IPS-15b (cell line): ENCODE measurements around the gene SERPINH1.

Source experiments
- H3K27me3 ChIP-seq: one replicate; pipeline ENCODE4 v1.6.1; 2013; ENCODE audit warnings: low read length; ENCODE audit not compliant: control insufficient read depth, insufficient read depth
- H3K36me3 ChIP-seq: one replicate; pipeline ENCODE4 v1.6.1; 2013; ENCODE audit warnings: low read length; ENCODE audit not compliant: control insufficient read depth, insufficient read depth
- H3K4me1 ChIP-seq: one replicate; pipeline ENCODE4 v1.6.1; 2013; ENCODE audit warnings: mild to moderate bottlenecking, low read length; ENCODE audit not compliant: control insufficient read depth, insufficient read depth
- H3K4me3 ChIP-seq: one replicate; pipeline ENCODE4 v1.5.1; 2013; ENCODE audit warnings: low read depth, low read length
- H3K9ac ChIP-seq: one replicate; pipeline ENCODE4 v1.6.1; 2013; ENCODE audit warnings: low read depth, mild to moderate bottlenecking, low read length
- H3K9me3 ChIP-seq: one replicate; pipeline ENCODE4 v1.6.1; 2013; ENCODE audit warnings: mild to moderate bottlenecking, low read length; ENCODE audit not compliant: control insufficient read depth, insufficient read depth

The SERPINH1 gene

DNA sequence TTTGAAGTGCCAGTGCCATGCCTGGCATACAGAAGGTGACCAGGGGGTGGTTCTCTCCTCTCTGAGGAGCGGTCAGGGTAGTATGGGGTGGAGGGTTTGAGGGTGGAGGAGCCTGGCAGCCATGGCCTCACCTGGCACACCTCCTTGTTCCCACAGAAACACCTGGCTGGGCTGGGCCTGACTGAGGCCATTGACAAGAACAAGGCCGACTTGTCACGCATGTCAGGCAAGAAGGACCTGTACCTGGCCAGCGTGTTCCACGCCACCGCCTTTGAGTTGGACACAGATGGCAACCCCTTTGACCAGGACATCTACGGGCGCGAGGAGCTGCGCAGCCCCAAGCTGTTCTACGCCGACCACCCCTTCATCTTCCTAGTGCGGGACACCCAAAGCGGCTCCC lies 9.6 kb downstream of the SERPINH1 start:
- Histone ChIP-seq H3K4me1 (no peaks in the 10 kb centered on the region), H3K4me3 (no peak overlapping the region), H3K27me3 (no peaks in the 10 kb centered on the region), H3K36me3 (peaks cover 68% of the 10 kb centered on the region), H3K9me3 (no peaks in the 10 kb centered on the region), H3K9ac (no peak overlapping the region)

GRCh38 chr11:75572744-75573143 lies 10.7 kb downstream of the SERPINH1 start:
- H3K9me3 ChIP-seq = no peaks in the 10 kb centered on the region
- no peak overlapping the region for H3K4me3 ChIP-seq
- H3K27me3 ChIP-seq = no peaks in the 10 kb centered on the region
- H3K36me3 ChIP-seq = peaks cover 57% of the 10 kb centered on the region
- no peak overlapping the region for H3K9ac ChIP-seq
- no peaks in the 10 kb centered on the region for H3K4me1 ChIP-seq

DNA sequence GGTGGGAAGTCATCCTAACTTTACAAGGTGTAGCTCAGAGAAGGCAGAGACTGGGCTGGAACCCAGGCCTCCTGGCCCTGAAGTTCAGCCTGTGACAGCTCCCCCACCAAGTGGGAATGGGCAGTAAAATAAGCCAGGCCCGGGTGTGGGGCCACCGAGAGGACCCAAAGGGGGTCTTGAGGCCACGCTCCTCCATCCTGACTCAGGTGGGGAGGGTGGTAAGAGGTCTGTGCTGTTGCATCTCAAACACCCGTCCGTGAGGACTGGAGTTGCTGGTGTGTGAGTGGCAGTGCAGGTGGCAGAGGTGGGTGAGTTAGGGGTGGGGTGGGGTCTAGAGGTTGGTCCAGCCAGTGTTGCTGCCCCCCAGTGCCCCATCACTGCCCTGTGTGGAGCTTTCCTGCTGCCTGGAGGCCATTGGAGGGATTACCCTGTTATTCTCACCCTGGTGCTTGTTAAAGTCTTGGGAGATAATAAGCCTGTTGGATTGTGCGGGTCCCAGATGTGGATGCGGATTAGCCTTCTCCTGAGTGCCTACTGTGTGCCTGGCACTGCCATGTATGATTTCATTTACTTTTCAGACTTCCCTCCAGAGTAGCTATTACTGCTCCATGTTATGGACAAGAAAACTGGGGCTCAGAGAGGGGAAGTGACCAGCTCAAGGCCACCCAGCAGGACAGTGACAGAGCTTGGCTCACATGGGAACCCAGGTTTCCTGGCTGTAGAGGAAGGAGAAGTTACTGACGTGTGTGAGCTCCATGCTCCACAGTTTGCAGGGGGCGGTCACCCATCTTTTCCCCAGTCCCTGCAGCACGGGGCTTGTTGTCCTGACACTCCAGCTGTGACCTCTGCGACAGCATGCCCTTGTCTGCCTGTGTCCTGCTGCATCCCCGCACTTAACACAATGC lies 12.9 kb downstream of the SERPINH1 start:
- Histone ChIP-seq H3K9me3 (no peaks in the 10 kb centered on the region), H3K27me3 (no peaks in the 10 kb centered on the region), H3K4me1 (no peaks in the 10 kb centered on the region), H3K4me3 (no peak overlapping the region), H3K36me3 (peaks cover 39% of the 10 kb centered on the region), H3K9ac (no peak overlapping the region)

DNA sequence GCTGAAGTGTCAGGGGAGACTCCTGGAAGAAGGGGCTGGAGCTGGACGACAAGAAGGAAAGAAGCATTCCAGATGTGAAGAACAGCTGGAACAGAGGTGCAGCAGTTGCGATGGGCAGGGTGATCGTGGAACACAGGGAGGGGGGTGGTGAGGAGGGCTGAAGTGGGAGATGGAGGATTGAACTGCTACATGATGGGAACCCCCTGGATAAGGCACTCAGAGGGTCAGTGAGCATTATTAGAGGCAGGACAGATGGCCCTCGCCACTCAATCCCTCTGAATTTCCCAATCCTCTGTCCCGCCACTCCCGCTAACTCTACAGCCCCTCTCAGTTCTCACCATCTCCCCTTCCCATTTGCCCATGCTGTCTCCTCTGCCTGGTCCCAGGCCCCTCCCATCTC lies 14.0 kb downstream of the SERPINH1 start:
- Histone ChIP-seq H3K27me3 (no peaks in the 10 kb centered on the region), H3K4me3 (no peak overlapping the region), H3K4me1 (no peaks in the 10 kb centered on the region), H3K36me3 (peaks cover 28% of the 10 kb centered on the region), H3K9ac (no peak overlapping the region), H3K9me3 (no peaks in the 10 kb centered on the region)

- Histone ChIP-seq H3K4me1 (no peaks in the 10 kb centered on the region), H3K9ac (no peak overlapping the region), H3K27me3 (no peaks in the 10 kb centered on the region), H3K4me3 (no peak overlapping the region), H3K9me3 (no peaks in the 10 kb centered on the region), H3K36me3 (peaks cover 23% of the 10 kb centered on the region)
Measured at GRCh38 chr11:75576499-75576918, 14.5 kb downstream of the SERPINH1 start.

DNA sequence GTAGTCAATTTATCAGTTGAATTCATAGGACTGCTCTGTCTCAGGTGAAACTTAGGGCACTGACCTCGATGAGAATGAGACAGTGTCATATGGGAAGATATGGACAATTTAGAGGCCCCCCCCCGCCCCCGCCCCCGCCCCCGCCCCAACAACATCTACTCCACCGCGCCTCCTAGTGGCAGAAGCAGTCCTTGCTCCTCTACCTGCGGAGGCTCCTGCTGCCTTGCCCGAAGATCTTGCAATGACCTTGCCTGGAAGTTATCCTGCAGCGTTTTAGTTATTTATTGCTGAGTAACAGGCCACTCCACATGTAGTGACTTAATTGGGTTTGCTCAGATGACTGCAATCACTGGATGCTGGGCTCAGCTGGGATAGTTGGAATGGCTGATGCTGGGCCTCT lies 15.2 kb downstream of the SERPINH1 start:
- no peaks in the 10 kb centered on the region for H3K4me1 ChIP-seq
- H3K27me3 ChIP-seq = no peaks in the 10 kb centered on the region
- H3K36me3 ChIP-seq = peaks cover 16% of the 10 kb centered on the region
- H3K4me3 ChIP-seq = no peak overlapping the region
- no peaks in the 10 kb centered on the region for H3K9me3 ChIP-seq
- H3K9ac ChIP-seq = no peak overlapping the region

GRCh38 chr11:75578977-75579376 lies 16.9 kb downstream of the SERPINH1 start:
- Histone ChIP-seq H3K4me3 (no peak overlapping the region), H3K36me3 (peaks cover 5% of the 10 kb centered on the region)

DNA sequence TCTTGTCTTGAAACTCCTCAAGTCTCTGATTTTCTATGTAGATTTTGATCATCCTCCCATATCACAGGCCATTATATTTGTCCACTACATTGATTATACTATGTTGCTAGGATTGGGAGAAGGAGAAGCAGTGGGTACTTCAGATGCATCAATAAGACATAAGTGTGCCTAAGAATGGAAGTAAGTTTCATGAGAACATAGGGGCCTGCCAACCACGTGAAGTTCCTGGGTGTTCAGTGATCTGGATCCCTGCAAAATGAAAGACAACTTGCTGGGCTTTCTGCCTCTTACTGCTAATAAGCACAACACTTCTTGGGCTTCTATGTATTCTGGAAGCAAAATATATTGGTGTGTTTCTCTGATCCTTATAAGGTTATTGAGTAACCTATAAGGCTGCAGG lies 17.8 kb downstream of the SERPINH1 start:
- no peaks in the 10 kb centered on the region for H3K27me3 ChIP-seq
- no peak overlapping the region for H3K9ac ChIP-seq
- H3K9me3 ChIP-seq = no peaks in the 10 kb centered on the region
- H3K36me3 ChIP-seq = peaks cover 5% of the 10 kb centered on the region
- peaks cover 3% of the 10 kb centered on the region for H3K4me1 ChIP-seq
- H3K4me3 ChIP-seq = no peak overlapping the region

More at GRCh38 chr11:75578977-75579376, 16.9 kb downstream of the SERPINH1 start:
- H3K9ac ChIP-seq = no peak overlapping the region
- H3K27me3 ChIP-seq = no peaks in the 10 kb centered on the region
- no peaks in the 10 kb centered on the region for H3K4me1 ChIP-seq
- H3K9me3 ChIP-seq = no peaks in the 10 kb centered on the region

GRCh38 chr11:75582506-75582894 lies 20.4 kb downstream of the SERPINH1 start:
- no peaks in the 10 kb centered on the region for H3K9me3 ChIP-seq
- H3K9ac ChIP-seq = no peak overlapping the region
- no peaks in the 10 kb centered on the region for H3K36me3 ChIP-seq
- H3K4me1 ChIP-seq = peaks cover 3% of the 10 kb centered on the region
- H3K4me3 ChIP-seq = peak overlapping the region; percentile 73
- H3K27me3 ChIP-seq = no peaks in the 10 kb centered on the region

DNA sequence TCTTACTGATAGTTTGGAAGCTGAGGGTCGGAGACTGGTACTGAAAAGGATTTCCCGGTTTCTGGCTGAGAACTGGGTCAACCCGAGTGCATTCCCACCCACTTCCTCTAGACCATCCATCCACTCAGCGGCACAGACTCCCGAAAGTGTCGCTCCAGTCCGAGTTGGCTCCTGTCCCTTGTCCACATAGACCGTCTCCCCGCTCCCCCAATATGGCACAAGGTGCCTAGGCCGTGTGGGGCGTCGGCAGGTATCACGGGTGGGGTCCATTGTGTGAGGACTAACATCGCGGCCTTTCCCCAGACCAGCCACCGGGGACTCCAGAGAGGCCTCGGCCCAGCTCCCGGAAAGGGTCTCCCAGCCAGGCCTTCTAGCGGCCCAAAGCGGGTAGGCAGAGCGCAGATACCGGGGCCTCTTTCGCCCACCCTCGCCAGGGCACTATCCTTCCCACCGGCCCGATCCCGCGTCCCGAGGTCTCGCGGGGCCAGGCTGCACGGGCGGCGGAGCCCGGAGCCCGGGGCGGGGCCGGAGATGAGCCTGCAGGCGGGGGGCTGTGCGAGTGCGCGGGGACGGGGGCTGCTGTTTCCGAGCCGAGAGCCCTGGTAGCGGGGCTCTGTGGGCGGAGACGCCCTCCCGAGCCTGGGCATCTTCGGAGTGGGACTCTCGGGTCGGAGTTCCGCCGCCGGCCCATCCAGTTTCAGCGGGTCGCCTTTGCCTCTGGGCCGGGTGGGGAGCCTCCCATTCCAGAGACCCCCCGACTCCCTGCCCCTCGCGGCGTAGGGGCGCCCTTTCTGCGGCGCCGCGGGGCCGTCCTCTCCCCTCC lies 21.1 kb downstream of the SERPINH1 start:
- Histone ChIP-seq H3K4me1 (peaks cover 3% of the 10 kb centered on the region), H3K36me3 (no peaks in the 10 kb centered on the region), H3K9ac (peak overlapping the region; percentile 70), H3K4me3 (peak overlapping the region; percentile 73), H3K9me3 (no peaks in the 10 kb centered on the region), H3K27me3 (no peaks in the 10 kb centered on the region)

DNA sequence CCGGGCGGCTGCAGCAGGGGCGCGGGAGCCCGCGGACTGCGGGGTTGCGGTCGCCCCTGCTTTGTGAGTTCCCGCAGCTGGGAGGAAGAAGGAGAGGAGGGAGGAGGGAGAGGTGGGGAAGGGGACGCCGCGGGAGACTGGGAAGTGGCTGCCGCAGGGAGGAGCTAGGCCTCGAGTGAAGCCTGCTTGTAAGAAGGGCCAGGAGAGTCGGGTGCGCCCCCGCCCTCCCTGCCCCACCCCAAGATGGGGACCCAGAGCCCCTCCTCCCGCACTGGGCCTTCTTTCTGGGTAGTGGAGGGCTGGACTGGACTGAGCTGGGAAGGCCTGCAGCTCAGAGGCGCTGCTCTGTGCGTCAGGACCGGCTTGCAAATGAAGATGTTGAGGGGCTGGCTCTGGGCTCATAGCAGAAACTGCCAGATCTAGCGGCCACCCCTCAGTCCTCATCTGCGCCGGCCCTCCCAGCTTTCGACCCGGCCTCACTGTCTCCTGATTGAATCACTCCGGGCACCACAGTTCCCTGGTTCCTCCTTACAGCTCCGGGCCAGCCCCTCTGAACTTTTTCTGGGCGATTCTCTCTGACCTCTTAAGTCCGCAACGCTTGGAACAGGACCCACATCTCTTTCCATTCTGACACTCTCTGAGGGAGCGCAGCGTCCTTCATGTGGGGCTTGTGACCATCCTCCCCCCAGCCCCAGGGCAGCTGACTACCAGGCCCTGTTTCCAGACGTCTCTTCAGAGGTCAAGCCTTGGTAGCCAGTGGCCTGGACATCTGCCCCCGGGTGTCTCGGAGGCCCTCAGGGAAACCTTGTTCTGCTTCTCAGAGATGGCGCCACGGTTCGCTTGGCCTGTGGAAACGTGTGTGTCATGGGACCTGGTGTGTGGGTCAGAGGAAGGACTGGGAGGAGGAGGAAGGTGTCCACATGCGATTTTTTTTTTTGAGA lies 21.9 kb downstream of the SERPINH1 start:
- Histone ChIP-seq H3K9ac (peak overlapping the region; percentile 70), H3K4me1 (peaks cover 3% of the 10 kb centered on the region), H3K36me3 (no peaks in the 10 kb centered on the region), H3K27me3 (no peaks in the 10 kb centered on the region), H3K4me3 (peak overlapping the region; percentile 73), H3K9me3 (no peaks in the 10 kb centered on the region)
